Activated T-cell treated with anti-CD3 and anti-CD28 coated beads, Interleukin-2, amount 50 U/mL, for 4 hours (primary cell): Measurements from ENCODE around the gene PAK5. TPM values are rescaled to one million over a fixed set of nuclear protein-coding genes. Genes with fewer than 3 reads are reported as not detected.

ENCODE experiments used
- ATAC-seq, 2 donors: fragments of 200-7000 bp; cut with Tn5 transposase; one replicate each; pipeline ENCODE4 v1.10.0; 2021
- DNase-seq: peaks from one replicate; pipeline ENCODE4 v3.0.0-alpha.2; 2020
- H3K27me3 Mint-ChIP-seq: one replicate; pipeline ENCODE4 v1.8.0; 2021; ENCODE audit warnings: low read depth, mixed read lengths
- H3K36me3 Mint-ChIP-seq: one replicate; pipeline ENCODE4 v1.8.0; 2022; ENCODE audit warnings: mixed read lengths; ENCODE audit not compliant: insufficient read depth
- H3K4me1 Mint-ChIP-seq: one replicate; pipeline ENCODE4 v1.8.0; 2021; ENCODE audit warnings: low read depth, mixed read lengths
- H3K4me3 Mint-ChIP-seq: one replicate; pipeline ENCODE4 v1.8.0; 2021; ENCODE audit warnings: mild to moderate bottlenecking, moderate library complexity, mixed read lengths
- H3K9me3 Mint-ChIP-seq: one replicate; pipeline ENCODE4 v1.8.0; 2021; ENCODE audit warnings: mixed read lengths
- total RNA-seq, 3 donors: library from RNA; stranded (reverse); gene quantifications; one replicate each; pipeline ENCODE4 v1.2.1, GENCODE V29; 2021

Gene PAK5
- total RNA-seq: not detected

DNA sequence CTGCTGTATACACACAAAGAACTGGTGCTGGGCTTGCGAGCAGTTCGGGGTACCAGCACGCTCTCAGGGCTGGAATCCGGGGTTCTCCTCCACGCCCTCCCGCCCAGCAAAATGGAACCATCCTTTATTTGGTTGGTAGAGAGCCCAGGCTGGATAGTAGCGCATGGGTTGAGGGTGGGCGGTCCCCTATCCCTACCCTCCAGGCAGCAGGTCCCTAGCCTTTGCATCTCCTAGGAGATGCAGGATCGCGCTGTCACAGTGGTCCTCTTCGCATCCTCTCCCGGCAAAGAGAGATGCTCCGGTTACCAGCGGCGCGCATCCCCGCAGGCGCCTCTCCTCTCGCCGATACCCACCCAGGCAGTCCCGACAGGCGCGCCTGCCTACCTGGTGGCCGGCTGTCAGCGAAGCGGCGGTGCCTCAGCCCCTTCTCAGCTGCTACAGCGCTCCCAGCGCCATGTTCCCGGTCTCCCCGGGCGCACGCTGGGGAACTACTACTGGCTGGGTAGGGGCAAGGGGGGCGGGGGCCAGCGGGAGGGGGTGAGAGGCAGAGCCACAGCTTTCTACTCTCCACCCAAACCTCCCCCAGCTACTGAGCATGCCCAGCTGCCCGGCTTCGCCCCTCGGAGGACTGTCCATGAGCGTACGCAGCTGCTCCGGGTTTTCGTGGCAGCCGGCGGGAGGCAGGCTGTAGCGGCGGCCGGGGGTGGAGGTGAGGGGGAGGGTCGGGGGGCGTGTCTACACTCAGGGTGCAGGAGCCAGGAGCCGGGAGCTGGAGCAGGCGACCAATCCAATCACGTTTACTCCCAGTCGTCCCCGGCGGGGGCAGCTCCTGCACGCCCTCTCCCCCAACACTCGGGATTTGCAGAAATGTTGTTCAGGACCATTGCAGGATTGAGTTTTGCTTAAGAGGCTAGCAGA is at the start of gene PAK5:
TSS of gene PAK5 (minus strand) at position 699 of the 918 bp plus-strand sequence. CDS start 194,748 bp downstream, outside the sequence.
- no peaks in the 10 kb centered on the region for H3K36me3 Mint-ChIP-seq
- DNase-seq: no peak
- no peak within 1 kb of the TSS for H3K4me3 Mint-ChIP-seq
- no peak for ATAC-seq
- H3K9me3 Mint-ChIP-seq: peaks cover 14% of the 10 kb centered on the region
- H3K4me1 Mint-ChIP-seq: no peaks in the 10 kb centered on the region
- peaks cover 23% of the 10 kb centered on the region for H3K27me3 Mint-ChIP-seq

DNA sequence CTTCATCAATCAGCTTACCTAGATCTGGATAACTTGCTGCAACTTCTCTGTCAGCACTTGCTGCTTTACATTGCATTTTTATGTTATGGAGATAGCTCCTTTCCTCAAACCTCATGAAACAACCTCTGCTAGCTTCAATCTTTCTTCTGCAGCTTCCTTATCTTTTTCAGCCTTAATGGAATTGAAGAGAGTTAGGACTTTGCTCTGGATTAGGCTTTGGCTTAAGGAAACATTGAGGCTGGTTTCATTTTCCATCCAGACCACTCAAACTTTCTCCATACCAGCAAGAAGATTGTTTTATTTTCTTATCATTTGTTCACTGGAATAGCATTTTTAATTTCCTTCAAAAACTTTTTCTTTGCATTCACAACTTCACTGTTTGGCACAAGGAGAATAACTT is 48.8 kb upstream of the PAK5 start:
- peaks cover 10% of the 10 kb centered on the region for H3K9me3 Mint-ChIP-seq
- DNase-seq: no peak
- no peak overlapping the region for H3K4me3 Mint-ChIP-seq
- no peak for ATAC-seq
- no peaks in the 10 kb centered on the region for H3K36me3 Mint-ChIP-seq
- H3K27me3 Mint-ChIP-seq: peaks cover 7% of the 10 kb centered on the region
- peaks cover 3% of the 10 kb centered on the region for H3K4me1 Mint-ChIP-seq

DNA sequence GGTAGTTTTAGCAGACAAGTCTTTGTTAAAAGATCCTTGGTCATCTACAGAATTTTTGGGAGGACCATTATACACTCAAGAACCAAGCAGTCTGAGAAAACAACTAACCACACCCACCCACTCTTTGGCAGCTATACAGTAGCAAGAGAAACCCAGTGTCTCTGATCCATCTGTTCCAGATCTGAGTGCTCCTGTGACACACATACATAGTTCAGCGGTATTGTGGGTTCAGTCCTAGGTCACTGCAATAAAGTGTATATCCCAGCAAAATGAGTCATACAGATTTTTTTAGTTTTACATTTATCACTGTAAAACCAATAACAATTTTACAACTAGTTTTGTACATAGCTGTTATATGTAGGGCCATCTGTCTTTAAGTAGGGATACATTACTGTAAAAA is 47.4 kb upstream of the PAK5 start:
- H3K4me3 Mint-ChIP-seq: no peak overlapping the region
- peaks cover 7% of the 10 kb centered on the region for H3K27me3 Mint-ChIP-seq
- H3K9me3 Mint-ChIP-seq: peaks cover 10% of the 10 kb centered on the region
- H3K4me1 Mint-ChIP-seq: peaks cover 3% of the 10 kb centered on the region
- DNase-seq: no peak
- ATAC-seq: peak in 1 of 2 donors; percentile 43
- H3K36me3 Mint-ChIP-seq: no peaks in the 10 kb centered on the region

DNA sequence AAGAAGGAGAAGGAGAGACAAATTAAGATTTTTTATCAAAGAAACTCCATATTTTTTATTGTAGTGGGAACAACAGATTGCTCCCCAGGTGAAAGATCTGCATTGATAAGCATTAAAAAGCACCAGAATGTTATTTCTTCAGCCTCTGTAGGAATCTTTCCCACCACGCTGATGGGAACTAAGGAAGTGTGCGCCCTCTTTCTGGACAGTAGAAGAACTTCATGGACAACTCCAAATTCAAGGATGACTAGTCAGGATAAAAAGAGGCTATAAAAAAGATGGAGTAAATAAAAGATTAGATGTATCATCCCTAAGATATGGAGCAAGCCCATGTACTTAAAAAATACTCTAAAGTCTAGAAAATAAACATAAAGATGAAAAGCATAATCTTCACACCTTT is 45.8 kb upstream of the PAK5 start:
- peaks cover 7% of the 10 kb centered on the region for H3K27me3 Mint-ChIP-seq
- no peak for DNase-seq
- H3K36me3 Mint-ChIP-seq: no peaks in the 10 kb centered on the region
- H3K9me3 Mint-ChIP-seq: peaks cover 12% of the 10 kb centered on the region
- no peak for ATAC-seq
- H3K4me1 Mint-ChIP-seq: peaks cover 2% of the 10 kb centered on the region
- no peak overlapping the region for H3K4me3 Mint-ChIP-seq

DNA sequence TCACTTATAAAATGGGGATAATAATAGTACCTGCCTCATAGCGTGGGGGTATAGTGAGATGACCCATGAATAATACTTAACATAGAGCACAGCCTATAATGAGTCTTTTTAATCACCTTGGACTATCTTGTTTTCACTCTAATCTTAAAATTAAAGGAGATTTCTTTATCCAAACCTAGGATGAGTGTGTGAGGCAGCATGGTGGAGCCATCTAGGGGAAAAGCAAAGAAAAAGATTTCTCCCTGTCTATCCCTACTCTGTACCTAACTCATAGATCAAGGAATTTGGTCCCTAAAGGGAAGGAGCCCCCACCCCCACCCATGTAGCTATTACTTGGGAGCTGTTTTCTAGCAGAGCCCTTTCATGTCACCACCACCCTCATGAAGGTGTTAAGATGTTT is 45.2 kb upstream of the PAK5 start:
- Mint-ChIP-seq H3K27me3 (peaks cover 7% of the 10 kb centered on the region), H3K4me3 (no peak overlapping the region), H3K9me3 (peaks cover 6% of the 10 kb centered on the region), H3K36me3 (no peaks in the 10 kb centered on the region), H3K4me1 (no peaks in the 10 kb centered on the region)
- no peak for ATAC-seq
- DNase-seq: no peak

DNA sequence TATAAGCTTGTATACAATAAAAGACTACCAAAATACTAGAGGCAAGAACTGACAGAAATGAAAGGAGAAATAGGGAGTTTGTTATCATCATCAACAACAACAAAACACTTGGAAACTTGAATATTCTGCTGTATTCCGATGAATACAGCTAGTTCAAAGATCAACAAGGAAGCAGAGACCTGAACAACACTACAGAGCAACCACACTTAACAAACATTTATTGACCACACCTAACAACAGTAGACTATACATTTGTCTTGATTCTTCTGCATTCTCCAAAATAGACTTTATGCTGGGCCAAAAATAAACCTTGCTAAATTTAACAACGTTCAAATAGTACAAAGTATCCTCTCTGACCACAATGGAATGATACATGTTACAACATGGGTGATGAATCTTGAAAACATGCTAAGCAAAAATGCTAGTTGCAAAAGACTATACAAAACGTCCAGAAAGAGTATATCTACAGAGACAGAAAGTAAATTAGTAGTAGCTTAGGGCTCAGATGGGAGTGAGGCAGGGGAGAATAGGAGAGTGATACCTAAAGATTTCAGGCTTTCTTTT is 39.1 kb upstream of the PAK5 start:
- Mint-ChIP-seq H3K4me3 (no peak overlapping the region), H3K4me1 (no peaks in the 10 kb centered on the region), H3K27me3 (no peaks in the 10 kb centered on the region), H3K9me3 (peaks cover 5% of the 10 kb centered on the region), H3K36me3 (no peaks in the 10 kb centered on the region)
- ATAC-seq: no peak
- no peak for DNase-seq

DNA sequence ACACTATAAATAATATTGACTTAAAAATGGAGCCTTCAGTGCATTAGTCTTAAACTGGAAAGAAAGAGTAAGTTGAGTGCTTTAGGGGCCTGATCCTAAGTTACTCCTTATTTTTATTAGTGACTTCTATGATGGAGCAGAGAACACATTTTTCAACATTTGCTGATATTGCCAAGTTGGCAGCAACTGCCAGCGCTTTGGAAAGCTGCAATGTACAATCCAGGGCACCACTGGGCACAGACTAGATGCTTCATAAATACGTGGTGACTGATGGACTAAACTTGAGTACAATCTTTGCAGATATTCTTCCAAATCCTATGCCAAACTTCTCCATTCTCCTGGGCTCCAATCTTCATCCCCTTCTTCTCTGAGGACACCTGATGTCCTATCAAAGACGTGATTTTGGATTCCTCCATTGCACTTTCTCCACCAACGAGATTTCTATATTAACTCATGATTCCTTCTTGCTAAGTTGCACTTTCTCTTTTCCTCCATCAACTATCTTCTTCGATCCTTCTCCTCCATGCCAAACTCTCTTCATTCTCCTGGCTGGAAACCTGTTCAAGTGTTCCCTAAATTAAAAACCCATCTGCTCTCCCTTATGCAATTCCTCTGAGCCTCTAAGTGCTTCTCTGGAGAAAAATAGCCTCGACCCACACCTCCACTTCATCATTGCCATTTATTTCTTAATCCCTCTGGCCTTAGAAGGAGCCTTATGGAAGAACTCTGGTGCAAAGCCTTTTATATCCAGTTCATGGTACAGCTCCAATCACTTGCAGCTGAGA is 28.5 kb upstream of the PAK5 start:
- no peaks in the 10 kb centered on the region for H3K9me3 Mint-ChIP-seq
- DNase-seq (no peak), ATAC-seq (no peak)
- H3K27me3 Mint-ChIP-seq: no peaks in the 10 kb centered on the region
- no peaks in the 10 kb centered on the region for H3K4me1 Mint-ChIP-seq
- no peak overlapping the region for H3K4me3 Mint-ChIP-seq
- H3K36me3 Mint-ChIP-seq: no peaks in the 10 kb centered on the region

DNA sequence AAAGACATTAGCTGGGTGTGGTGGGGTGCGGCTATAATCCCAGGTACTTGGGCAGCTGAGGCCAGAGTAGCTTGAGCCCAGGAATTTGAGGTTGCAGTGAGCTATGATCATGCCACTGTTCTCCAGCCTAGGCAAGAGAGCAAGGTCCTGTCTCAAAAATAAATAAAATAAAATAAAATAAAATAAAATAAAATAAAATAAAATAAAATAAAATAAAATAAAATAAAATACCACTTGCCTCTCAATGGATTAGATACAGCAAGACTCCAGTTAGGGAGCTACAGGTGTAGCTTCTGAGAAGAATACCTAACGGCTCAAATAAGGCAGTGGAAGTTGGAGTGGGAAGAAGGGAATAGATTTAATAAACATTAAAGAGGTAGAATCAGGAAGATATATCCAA is 13.7 kb upstream of the PAK5 start:
- ATAC-seq (no peak), DNase-seq (no peak)
- Mint-ChIP-seq H3K9me3 (no peaks in the 10 kb centered on the region), H3K27me3 (no peaks in the 10 kb centered on the region), H3K4me1 (no peaks in the 10 kb centered on the region), H3K4me3 (no peak overlapping the region), H3K36me3 (no peaks in the 10 kb centered on the region)

DNA sequence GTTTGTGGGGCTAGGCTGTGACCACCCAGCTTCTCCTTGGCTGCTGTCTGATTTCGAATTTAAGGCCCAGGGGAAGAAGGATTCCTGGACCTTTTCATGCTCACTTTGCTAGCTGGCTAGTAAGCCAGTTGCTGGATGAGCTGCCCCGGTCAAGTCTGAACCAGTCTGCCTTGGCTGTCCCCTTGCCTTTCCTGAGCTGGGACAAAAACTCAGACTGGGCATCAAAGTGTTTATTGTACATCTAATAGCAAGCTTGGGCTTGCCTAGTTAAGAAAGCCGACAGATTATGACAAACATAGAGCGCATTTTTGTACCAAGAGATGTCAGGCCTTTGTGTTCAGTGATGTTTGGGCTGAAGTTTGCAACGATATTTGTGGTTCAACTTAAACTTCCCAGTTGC is 750 bp upstream of the PAK5 start:
- Mint-ChIP-seq H3K4me3 (no peak overlapping the region), H3K27me3 (peaks cover 23% of the 10 kb centered on the region), H3K4me1 (no peaks in the 10 kb centered on the region), H3K36me3 (no peaks in the 10 kb centered on the region), H3K9me3 (peaks cover 14% of the 10 kb centered on the region)
- ATAC-seq: no peak
- no peak for DNase-seq

DNA sequence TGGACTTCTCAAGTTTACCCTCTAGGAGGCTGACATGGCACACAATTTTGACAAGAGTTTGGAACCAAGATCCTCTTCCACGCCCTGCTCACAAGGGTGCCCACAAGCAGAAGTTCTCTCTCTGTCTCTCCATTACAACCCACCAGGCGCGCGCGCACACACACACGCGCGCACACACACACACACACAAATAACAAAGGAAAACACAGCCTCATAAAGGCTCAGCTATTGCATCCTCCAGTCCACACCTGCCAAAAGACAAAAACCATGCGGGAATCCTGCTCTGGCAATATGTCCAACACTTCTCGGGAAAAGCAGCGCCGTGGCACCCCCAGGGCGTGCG is 870 bp downstream of the PAK5 start:
- no peaks in the 10 kb centered on the region for H3K4me1 Mint-ChIP-seq
- peaks cover 23% of the 10 kb centered on the region for H3K27me3 Mint-ChIP-seq
- no peaks in the 10 kb centered on the region for H3K36me3 Mint-ChIP-seq
- H3K4me3 Mint-ChIP-seq: no peak overlapping the region
- peaks cover 13% of the 10 kb centered on the region for H3K9me3 Mint-ChIP-seq
- DNase-seq (no peak), ATAC-seq (no peak)

DNA sequence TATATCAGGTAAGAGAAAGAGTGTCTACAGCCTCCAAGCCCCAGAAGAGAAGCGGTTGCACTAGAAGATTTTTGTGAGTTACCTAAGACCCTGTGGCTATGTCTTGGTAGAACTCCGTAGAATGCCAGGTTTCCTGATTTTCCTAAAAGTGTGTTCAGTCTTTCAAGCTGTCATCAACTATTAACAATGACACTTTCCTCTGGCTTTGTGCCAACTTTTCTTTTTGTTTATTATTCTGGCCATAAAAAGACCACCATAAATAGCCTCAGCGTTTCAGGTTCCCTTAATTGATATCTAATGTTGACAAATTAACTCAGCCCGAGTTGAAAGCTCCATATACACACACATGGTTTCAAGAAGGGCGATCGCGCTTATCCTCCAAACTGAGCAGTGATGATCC is 1.2 kb downstream of the PAK5 start:
- Mint-ChIP-seq H3K9me3 (peaks cover 9% of the 10 kb centered on the region), H3K36me3 (no peaks in the 10 kb centered on the region), H3K4me3 (no peak overlapping the region), H3K4me1 (no peaks in the 10 kb centered on the region), H3K27me3 (peaks cover 23% of the 10 kb centered on the region)
- ATAC-seq: no peak
- DNase-seq: no peak

DNA sequence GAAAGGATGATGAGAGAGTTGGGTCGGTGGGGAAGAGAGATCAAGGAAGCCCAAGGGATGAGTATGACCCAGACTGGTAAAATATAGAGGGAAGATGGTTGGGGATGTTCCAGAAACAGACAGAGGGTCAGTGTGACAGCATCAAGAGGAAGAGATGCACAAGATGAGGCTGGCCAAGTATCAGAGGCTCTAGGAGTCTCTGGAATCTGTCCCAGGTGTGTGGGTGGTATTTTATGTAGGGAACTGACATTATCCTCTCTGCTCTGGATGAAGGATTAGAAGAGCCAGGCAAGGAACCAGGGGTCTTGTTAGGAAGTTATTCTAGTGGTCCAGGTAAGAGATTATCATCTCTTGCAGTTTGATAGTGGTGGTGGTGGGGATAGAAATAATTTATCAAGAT is 3.6 kb downstream of the PAK5 start:
- ATAC-seq: no peak
- no peaks in the 10 kb centered on the region for H3K4me1 Mint-ChIP-seq
- no peaks in the 10 kb centered on the region for H3K36me3 Mint-ChIP-seq
- DNase-seq: no peak
- peaks cover 20% of the 10 kb centered on the region for H3K27me3 Mint-ChIP-seq
- no peaks in the 10 kb centered on the region for H3K9me3 Mint-ChIP-seq
- H3K4me3 Mint-ChIP-seq: no peak overlapping the region

DNA sequence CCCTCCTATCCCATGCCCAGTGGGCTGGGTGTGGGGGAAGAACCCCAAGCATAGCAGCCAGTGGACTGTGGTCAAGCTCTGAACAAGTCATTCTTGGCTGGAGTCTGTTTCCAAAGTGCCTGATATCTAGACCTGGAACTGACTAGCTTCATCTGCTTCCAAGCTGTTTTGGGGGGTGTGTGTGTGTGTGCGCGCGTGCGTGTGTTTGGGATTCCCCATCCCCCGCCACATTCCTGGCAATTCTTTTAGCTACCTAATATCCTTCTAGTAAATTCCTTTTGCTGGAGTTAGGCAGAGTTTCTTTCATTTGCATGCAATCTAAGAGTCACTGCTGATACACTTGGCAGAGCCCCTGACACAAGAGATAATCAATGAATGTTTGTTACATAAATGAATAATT is 7.8 kb downstream of the PAK5 start:
- H3K27me3 Mint-ChIP-seq: no peaks in the 10 kb centered on the region
- no peak overlapping the region for H3K4me3 Mint-ChIP-seq
- no peak for ATAC-seq
- H3K36me3 Mint-ChIP-seq: no peaks in the 10 kb centered on the region
- DNase-seq: no peak
- no peaks in the 10 kb centered on the region for H3K9me3 Mint-ChIP-seq
- no peaks in the 10 kb centered on the region for H3K4me1 Mint-ChIP-seq

DNA sequence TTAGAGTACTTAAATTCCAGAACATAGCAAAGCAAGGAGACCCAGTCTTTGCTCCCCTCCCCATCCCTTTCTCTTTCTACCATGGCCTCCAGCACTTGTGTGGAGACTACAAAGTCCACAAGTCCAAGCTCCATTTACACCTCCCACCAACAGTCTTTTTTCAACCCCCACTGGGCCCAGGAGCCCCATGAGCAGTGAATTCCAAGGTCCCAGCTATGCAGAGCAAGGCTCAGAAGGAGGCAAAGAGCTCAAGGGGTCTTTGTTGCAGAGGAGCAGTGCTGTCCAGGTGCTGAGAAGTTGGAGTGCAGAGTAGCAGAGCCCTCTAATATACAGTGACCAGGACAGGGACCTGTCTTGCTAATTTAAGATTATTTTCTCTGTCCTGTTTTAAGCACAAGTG is 9.0 kb downstream of the PAK5 start:
- H3K27me3 Mint-ChIP-seq: no peaks in the 10 kb centered on the region
- no peaks in the 10 kb centered on the region for H3K9me3 Mint-ChIP-seq
- ATAC-seq: no peak
- no peak overlapping the region for H3K4me3 Mint-ChIP-seq
- H3K36me3 Mint-ChIP-seq: no peaks in the 10 kb centered on the region
- H3K4me1 Mint-ChIP-seq: no peaks in the 10 kb centered on the region
- no peak for DNase-seq

DNA sequence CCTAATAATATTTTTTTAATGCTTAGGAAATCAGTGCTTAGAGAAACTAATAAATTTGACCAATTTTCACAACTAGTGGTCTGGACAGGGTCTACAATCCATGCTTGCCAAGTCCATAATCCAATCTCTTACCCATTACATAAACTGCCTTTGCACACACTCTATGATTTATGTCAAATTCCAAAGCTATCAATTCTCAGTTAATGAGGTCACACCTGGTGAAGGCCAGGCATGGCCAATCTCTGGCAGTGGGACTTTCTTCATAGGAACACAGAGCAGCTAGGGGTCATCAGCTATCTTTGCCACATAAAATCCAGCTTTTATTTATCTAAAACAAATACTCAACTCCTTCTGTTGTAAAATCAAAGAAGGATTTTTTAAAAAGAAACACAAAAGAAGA is 21.2 kb downstream of the PAK5 start:
- Mint-ChIP-seq H3K27me3 (no peaks in the 10 kb centered on the region), H3K36me3 (no peaks in the 10 kb centered on the region)

More for the DNA sequence above, 21.2 kb downstream of the PAK5 start:
- no peak overlapping the region for H3K4me3 Mint-ChIP-seq
- no peaks in the 10 kb centered on the region for H3K4me1 Mint-ChIP-seq
- no peaks in the 10 kb centered on the region for H3K9me3 Mint-ChIP-seq
- no peak for ATAC-seq
- no peak for DNase-seq
